Glutamatergic neuron (in vitro differentiated cells): Measurements from ENCODE around the gene CCDC3. TPM values are rescaled to one million over a fixed set of nuclear protein-coding genes. Genes with fewer than 3 reads are reported as not detected.

Experiments
- DNase-seq: peaks from one replicate; pipeline ENCODE4 v3.0.0; 2022
- H3K27ac Mint-ChIP-seq: one replicate; pipeline ENCODE4 v1.8.0; 2020; ENCODE audit warnings: mild to moderate bottlenecking, mixed read lengths, inconsistent platforms; ENCODE audit not compliant: unreplicated experiment
- H3K27me3 Mint-ChIP-seq: one replicate; pipeline ENCODE4 v1.8.0; 2020; ENCODE audit warnings: mild to moderate bottlenecking, moderate library complexity, mixed read lengths, inconsistent platforms; ENCODE audit not compliant: unreplicated experiment
- H3K36me3 Mint-ChIP-seq: one replicate; pipeline ENCODE4 v1.8.0; 2020; ENCODE audit warnings: mild to moderate bottlenecking, mixed read lengths, inconsistent platforms; ENCODE audit not compliant: unreplicated experiment
- H3K4me1 Mint-ChIP-seq: one replicate; pipeline ENCODE4 v1.8.0; 2020; ENCODE audit warnings: mild to moderate bottlenecking, low read depth, mixed read lengths, inconsistent platforms; ENCODE audit not compliant: unreplicated experiment
- H3K4me3 Mint-ChIP-seq: one replicate; pipeline ENCODE4 v1.8.0; 2020; ENCODE audit warnings: mild to moderate bottlenecking, mixed read lengths, inconsistent platforms; ENCODE audit not compliant: unreplicated experiment
- H3K9me3 Mint-ChIP-seq: one replicate; pipeline ENCODE4 v1.8.0; 2020; ENCODE audit warnings: mild to moderate bottlenecking, moderate library complexity, mixed read lengths, inconsistent platforms; ENCODE audit not compliant: unreplicated experiment
- CTCF ChIP-seq: fragments of 200-600 bp; sonication (generic); IDR thresholded peaks from one replicate; pipeline ENCODE4 v1.5.0; 2021; ENCODE audit not compliant: partially characterized antibody, unreplicated experiment
- total RNA-seq: library from RNA; stranded (reverse); fragmentation: NEBNext Ultra II Directional; extraction: Animal tissue kit (Norgen Biotek cat#: 25700); gene quantifications from one replicate; pipeline ENCODE4 v1.2.1, GENCODE V29; 2021; ENCODE audit not compliant: unreplicated experiment

Gene CCDC3
- total RNA-seq, 1 donor from 2014 or later: 13.8 TPM

GRCh38 chr10:13047529-13048206 is 46.2 kb upstream of the CCDC3 start:
- H3K36me3 Mint-ChIP-seq: peaks cover 8% of the 10 kb centered on the region

GRCh38 chr10:13046851-13047528 is 45.5 kb upstream of the CCDC3 start:
- H3K9me3 Mint-ChIP-seq: peaks cover 3% of the 10 kb centered on the region
- DNase-seq: no peak
- H3K4me1 Mint-ChIP-seq: peaks cover 9% of the 10 kb centered on the region
- no peak for TF ChIP-seq CTCF
- H3K36me3 Mint-ChIP-seq: peaks cover 8% of the 10 kb centered on the region
- no peaks in the 10 kb centered on the region for H3K27me3 Mint-ChIP-seq
- no peak overlapping the region for H3K27ac Mint-ChIP-seq
- no peak overlapping the region for H3K4me3 Mint-ChIP-seq

More at GRCh38 chr10:13047529-13048206, 46.2 kb upstream of the CCDC3 start:
- no peak for TF ChIP-seq CTCF
- no peak overlapping the region for H3K4me3 Mint-ChIP-seq
- H3K9me3 Mint-ChIP-seq: peaks cover 3% of the 10 kb centered on the region
- H3K27ac Mint-ChIP-seq: no peak overlapping the region
- DNase-seq: no peak
- H3K27me3 Mint-ChIP-seq: no peaks in the 10 kb centered on the region
- H3K4me1 Mint-ChIP-seq: peaks cover 9% of the 10 kb centered on the region

- no peak overlapping the region for H3K27ac Mint-ChIP-seq
- no peaks in the 10 kb centered on the region for H3K9me3 Mint-ChIP-seq
- H3K4me1 Mint-ChIP-seq: peaks cover 3% of the 10 kb centered on the region
- H3K36me3 Mint-ChIP-seq: peaks cover 8% of the 10 kb centered on the region
- no peak for DNase-seq
- TF ChIP-seq CTCF: no peak
- no peaks in the 10 kb centered on the region for H3K27me3 Mint-ChIP-seq
- H3K4me3 Mint-ChIP-seq: no peak overlapping the region
Observed at GRCh38 chr10:13043520-13043919, 42.0 kb upstream of the CCDC3 start.

- TF ChIP-seq CTCF: no peak
- no peak overlapping the region for H3K27ac Mint-ChIP-seq
- DNase-seq: no peak
- peaks cover 13% of the 10 kb centered on the region for H3K36me3 Mint-ChIP-seq
- no peaks in the 10 kb centered on the region for H3K27me3 Mint-ChIP-seq
- H3K9me3 Mint-ChIP-seq: no peaks in the 10 kb centered on the region
- H3K4me3 Mint-ChIP-seq: no peak overlapping the region
- no peaks in the 10 kb centered on the region for H3K4me1 Mint-ChIP-seq
Observed at GRCh38 chr10:13039761-13040160, 38.2 kb upstream of the CCDC3 start.

GRCh38 chr10:13038391-13038790 is 36.9 kb upstream of the CCDC3 start:
- H3K4me3 Mint-ChIP-seq: no peak overlapping the region
- H3K36me3 Mint-ChIP-seq: peaks cover 5% of the 10 kb centered on the region
- no peaks in the 10 kb centered on the region for H3K9me3 Mint-ChIP-seq
- H3K4me1 Mint-ChIP-seq: no peaks in the 10 kb centered on the region
- TF ChIP-seq CTCF: no peak
- H3K27ac Mint-ChIP-seq: no peak overlapping the region
- H3K27me3 Mint-ChIP-seq: no peaks in the 10 kb centered on the region
- no peak for DNase-seq
